GM18909 (cell line): ENCODE data around the gene DSP.

Source experiments
- ATAC-seq: cut with Tn5 transposase; IDR thresholded peaks from one replicate; pipeline ENCODE4 v1.9.1; 2021; ENCODE audit warnings: mild to moderate bottlenecking; ENCODE audit not compliant: unreplicated experiment, poor library complexity

Gene DSP

DNA sequence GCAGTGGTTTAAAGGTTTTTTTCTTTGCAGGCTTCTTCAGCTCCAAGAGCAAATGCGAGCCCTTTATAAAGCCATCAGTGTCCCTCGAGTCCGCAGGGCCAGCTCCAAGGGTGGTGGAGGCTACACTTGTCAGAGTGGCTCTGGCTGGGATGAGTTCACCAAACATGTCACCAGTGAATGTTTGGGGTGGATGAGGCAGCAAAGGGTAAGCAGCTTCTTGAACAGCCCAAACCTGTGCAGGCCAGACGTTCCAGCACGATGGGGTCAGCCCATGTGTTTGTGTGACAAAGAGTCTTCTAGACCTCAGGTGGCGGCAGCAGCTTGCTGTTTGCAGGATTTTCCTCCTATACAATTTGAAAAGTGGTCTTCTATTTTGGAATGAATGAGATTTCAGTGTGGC lies 17.7 kb downstream of the DSP start:
- ATAC-seq = no peak

GRCh38 chr6:7559651-7560385 lies 18.3 kb downstream of the DSP start:
- no peak for ATAC-seq

GRCh38 chr6:7561153-7561964 lies 19.9 kb downstream of the DSP start:
- no peak for ATAC-seq

DNA sequence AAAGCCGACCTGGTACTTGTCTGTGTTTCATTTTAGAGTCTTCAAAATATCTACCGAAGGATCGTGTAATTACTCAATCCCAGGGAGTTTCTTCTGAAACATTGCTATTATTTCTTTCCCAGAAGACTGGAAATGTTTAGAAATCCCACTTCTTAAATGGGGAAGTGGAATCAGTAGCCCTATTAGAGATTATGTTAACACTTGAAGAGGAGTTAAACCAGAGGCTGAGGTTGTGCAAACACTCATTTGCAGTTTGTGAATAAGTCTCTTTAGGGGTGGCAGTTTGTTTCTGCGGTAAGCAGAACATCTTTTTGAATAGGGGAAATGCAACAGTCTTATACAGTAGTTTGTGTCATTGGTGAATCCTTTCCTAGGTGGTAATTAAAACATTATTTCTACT lies 21.3 kb downstream of the DSP start:
- ATAC-seq = no peak

- ATAC-seq = no peak
Measured at GRCh38 chr6:7566107-7566506, 24.6 kb downstream of the DSP start.

DNA sequence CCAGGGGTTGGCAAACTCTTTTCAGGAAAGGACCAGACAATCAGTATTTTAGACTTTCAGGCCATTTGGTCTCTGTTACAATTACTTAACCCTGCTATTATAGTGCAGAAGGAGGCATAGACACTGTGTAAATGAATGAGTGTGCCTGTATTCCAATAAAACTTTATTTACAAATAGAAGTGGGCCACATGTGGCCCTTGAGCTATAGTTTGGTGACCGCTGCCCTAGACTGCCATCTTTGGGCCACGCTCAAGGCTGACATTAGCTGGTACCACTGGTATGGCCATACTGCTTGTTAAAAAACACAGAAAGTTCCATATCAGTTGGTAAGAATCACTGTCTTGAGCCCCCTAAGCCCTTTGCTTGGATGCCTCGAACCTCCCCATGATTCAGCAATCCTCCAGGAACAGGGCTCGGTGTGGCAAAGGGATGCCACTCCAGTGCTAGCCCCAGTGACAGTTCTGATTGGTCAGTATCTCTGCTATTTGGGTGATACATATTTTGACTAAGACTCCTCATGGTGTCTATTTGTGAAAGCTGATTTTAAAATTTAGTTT lies 25.2 kb downstream of the DSP start:
- ATAC-seq = no peak

DNA sequence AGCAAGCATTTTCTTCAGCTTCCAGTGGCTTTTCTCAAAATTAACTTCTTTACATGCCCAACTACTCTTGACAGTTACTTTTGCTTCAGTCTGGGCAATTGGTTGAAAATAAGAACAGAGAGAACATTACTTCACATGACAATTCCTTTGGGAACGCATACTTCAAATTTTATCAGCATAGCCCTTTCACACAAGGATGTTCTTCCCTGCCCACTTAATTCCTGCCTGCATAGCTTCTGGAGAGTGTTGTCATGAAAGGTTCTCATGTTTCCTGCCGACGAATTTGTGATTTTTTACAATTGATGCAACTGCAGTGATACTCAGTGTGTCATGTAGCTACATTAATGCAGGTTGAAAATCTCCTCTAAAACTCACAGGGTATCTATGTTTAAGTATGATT lies 26.6 kb downstream of the DSP start:
- ATAC-seq = no peak

GRCh38 chr6:7569082-7569481 lies 27.6 kb downstream of the DSP start:
- no peak for ATAC-seq

- ATAC-seq = no peak
Measured at GRCh38 chr6:7572213-7572943, 30.9 kb downstream of the DSP start.

DNA sequence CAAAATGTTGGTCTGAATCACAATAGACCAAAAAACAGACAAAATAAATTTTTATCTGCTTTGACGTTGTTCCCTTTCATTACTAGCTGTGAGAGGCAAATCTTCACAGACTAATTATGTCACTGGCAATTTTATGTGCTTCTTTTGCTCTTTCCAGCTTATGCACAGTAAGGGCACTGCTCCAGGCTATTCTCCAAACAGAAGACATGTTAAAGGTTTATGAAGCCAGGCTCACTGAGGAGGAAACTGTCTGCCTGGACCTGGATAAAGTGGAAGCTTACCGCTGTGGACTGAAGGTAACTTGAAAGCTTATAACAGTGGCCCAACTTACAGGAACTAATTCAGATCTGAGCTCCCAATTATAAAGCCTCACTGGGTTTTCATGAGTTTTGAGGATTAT lies 33.0 kb downstream of the DSP start:
- ATAC-seq = no peak

- ATAC-seq = no peak
Measured at GRCh38 chr6:7578516-7578915, 37.0 kb downstream of the DSP start.

DNA sequence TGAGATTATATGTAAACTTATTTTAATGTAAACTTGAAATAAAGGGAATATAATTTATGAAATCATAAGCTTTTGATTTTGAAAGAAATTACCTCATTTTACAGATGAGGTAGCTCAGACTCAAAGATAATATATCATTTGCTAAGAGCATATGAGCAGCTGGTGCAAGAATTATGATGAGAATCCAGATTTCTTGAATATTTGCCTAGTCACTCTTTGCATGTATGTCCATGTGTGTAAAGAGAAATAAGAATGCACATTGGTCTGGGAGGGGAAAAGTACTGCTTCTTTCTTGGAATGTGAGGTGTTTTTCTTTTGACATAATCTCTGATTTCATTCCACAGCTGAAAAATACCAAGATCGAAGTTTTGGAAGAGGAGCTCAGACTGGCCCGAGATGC lies 37.5 kb downstream of the DSP start:
- ATAC-seq = no peak

- ATAC-seq = no peak
Measured at GRCh38 chr6:7579851-7580250, 38.4 kb downstream of the DSP start.

DNA sequence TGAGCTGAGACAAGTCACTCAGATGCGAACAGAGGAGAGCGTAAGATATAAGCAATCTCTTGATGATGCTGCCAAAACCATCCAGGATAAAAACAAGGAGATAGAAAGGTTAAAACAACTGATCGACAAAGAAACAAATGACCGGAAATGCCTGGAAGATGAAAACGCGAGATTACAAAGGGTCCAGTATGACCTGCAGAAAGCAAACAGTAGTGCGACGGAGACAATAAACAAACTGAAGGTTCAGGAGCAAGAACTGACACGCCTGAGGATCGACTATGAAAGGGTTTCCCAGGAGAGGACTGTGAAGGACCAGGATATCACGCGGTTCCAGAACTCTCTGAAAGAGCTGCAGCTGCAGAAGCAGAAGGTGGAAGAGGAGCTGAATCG lies 39.1 kb downstream of the DSP start:
- ATAC-seq = no peak

DNA sequence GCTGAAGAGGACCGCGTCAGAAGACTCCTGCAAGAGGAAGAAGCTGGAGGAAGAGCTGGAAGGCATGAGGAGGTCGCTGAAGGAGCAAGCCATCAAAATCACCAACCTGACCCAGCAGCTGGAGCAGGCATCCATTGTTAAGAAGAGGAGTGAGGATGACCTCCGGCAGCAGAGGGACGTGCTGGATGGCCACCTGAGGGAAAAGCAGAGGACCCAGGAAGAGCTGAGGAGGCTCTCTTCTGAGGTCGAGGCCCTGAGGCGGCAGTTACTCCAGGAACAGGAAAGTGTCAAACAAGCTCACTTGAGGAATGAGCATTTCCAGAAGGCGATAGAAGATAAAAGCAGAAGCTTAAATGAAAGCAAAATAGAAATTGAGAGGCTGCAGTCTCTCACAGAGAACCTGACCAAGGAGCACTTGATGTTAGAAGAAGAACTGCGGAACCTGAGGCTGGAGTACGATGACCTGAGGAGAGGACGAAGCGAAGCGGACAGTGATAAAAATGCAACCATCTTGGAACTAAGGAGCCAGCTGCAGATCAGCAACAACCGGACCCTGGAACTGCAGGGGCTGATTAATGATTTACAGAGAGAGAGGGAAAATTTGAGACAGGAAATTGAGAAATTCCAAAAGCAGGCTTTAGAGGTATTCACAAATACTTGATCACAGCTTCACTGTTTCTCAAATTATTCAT lies 39.6 kb downstream of the DSP start:
- no peak for ATAC-seq

GRCh38 chr6:7585287-7585930 lies 43.9 kb downstream of the DSP start:
- ATAC-seq = no peak

DNA sequence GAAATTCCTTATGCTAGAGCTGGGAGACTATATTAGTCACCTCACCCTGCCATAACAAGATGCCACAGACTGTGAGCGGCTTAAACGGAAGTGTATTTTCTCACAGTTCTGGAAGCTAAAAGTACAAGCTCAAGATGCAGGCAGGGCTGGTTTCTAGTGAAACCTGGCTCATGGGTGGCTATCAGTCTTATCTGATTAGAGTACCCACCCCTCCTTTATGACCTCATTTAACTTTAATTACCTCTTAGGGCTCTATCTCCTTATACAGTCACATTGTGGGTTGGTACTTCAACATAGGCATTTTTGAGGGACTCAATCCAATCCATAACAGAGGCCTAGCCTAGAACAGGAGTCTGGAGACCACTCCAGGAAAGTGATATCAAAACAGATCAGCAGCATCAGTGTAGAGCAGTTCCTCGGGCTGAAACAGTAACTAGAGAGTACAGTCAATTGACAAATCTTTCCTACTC lies 46.2 kb downstream of the DSP start:
- no peak for ATAC-seq

GRCh38 chr6:7588506-7588905 lies 47.0 kb downstream of the DSP start:
- no peak for ATAC-seq

GRCh38 chr6:7589221-7589620 lies 47.8 kb downstream of the DSP start:
- ATAC-seq = no peak
